Transverse colon (tissue), 4 donors: ENCODE results near the gene EMP3.

ENCODE experiments used
- CTCF ChIP-seq, 5 experiments: fragments of 200-600 bp in 3 of 5; fragments of 450-650 bp in 2 of 5; sonication (generic) in 3 of 5; IDR thresholded peaks; 1 replicate in 2 of 5; 2 replicates in 3 of 5; pipeline ENCODE4 v1.5.1; 2016 to 2017; ENCODE audit warnings: antibody characterized with exemption in 5 of 5, inconsistent platforms in 3 of 5, mild to moderate bottlenecking in 2 of 5, moderate library complexity in 1 of 5
- EP300 ChIP-seq: sonication (generic); formaldehyde crosslinking; IDR thresholded peaks from one replicate; pipeline ENCODE4 v1.6.1; 2017; ENCODE audit warnings: antibody characterized with exemption, low read depth
- POLR2A ChIP-seq: fragments of 450-650 bp; IDR thresholded peaks from one replicate; pipeline ENCODE4 v1.6.1; 2016; ENCODE audit warnings: antibody characterized with exemption, mild to moderate bottlenecking, moderate library complexity
- POLR2AphosphoS5 ChIP-seq, 3 donors: sonication (generic); formaldehyde crosslinking; IDR thresholded peaks; one replicate each; pipeline ENCODE4 v1.6.1; 2016; ENCODE audit warnings: antibody characterized with exemption in 3 of 3

- TF ChIP-seq EP300 (no peak), POLR2A (no peak), CTCF (IDR thresholded peaks at IDR 0.05) (no peak), POLR2AphosphoS5 (IDR thresholded peaks at IDR 0.05) (no peak)
These were observed 25.5 kb downstream of the EMP3 start for GRCh38 chr19:48350856-48351255.
